Measurements from ENCODE around the gene DIP2B. TPM values are rescaled to one million over a fixed set of nuclear protein-coding genes. Genes with fewer than 3 reads are reported as not detected.
A peak's percentile ranks its signal among the peaks of the same experiment; 100 is the strongest.

Gene DIP2B
- total RNA-seq, 2 experiments from 2014 or later: 29.5 to 30.0 TPM

- peaks cover 27% of the 10 kb centered on the region for H3K4me1 ChIP-seq (ENCODE audit: insufficient read depth, low read length)
- Mint-ChIP-seq H3K4me1 (ENCODE audit: low read depth) (peaks cover 26% of the 10 kb centered on the region), H3K36me3 (ENCODE audit: low read depth) (peaks cover 31% of the 10 kb centered on the region), H3K4me3 (no peak overlapping the region), H3K9me3 (no peaks in the 10 kb centered on the region), H3K27ac (no peak overlapping the region), H3K27me3 (no peaks in the 10 kb centered on the region)
- intact Hi-C loops (cut with DNase I, micrococcal nuclease): no loop called here
- no peak overlapping the region for H3K27ac ChIP-seq (ENCODE audit: low read depth in 1 of 2, low read length in 2 of 2)
- ChIA-PET CTCF (interaction anchor here (2.5 kb wide), 1 partner anchor 32 kb away, joined by 11 read pairs; the partner anchor contains the start of gene DIP2B), POLR2A (interaction anchor here (1.1 kb wide), 1 partner anchor 17 kb away, joined by 3 read pairs; no protein-coding TSS in a partner anchor)
- TF ChIP-seq CTCF (IDR thresholded peaks at IDR 0.05): no peak
- H3K27me3 ChIP-seq (ENCODE audit: control insufficient read depth in 1 of 2, insufficient read depth in 2 of 2, low read length in 2 of 2): no peaks in the 10 kb centered on the region
- H3K4me3 ChIP-seq (ENCODE audit: low read length): no peak overlapping the region
- no peaks in the 10 kb centered on the region for H3K36me3 ChIP-seq (ENCODE audit: insufficient read depth, low read length)
- no peaks in the 10 kb centered on the region for H3K9me3 ChIP-seq (ENCODE audit: control insufficient read depth in 1 of 2, insufficient read depth in 1 of 2, low read length in 2 of 2)
- ATAC-seq (ENCODE audit: poor library complexity): no peak
- DNase-seq: no peak
Observed at GRCh38 chr12:50536831-50537537, 32.2 kb downstream of the DIP2B start.

DNA sequence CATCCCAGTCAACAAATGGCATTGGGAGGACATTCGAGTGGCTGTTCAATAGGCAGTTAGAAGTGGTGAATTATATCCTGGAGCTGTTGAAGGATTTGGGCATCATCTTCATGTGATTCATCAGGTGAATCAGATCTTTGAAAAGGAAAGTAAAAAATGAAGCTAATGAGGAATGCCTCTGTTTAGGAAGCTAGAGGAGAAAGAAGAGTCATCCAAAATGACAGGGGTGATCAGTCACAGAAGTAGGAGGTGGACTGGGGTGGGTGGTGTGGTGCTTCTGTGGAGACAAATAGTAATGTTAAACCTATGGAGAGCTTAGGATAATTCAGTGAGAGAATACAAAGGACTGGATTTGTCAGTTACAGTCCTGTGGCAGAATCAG lies 32.7 kb downstream of the DIP2B start:
- Histone ChIP-seq H3K27ac (ENCODE audit: low read depth in 1 of 2, low read length in 2 of 2) (no peak overlapping the region), H3K27me3 (ENCODE audit: control insufficient read depth in 1 of 2, insufficient read depth in 2 of 2, low read length in 2 of 2) (no peaks in the 10 kb centered on the region), H3K4me3 (ENCODE audit: low read length) (no peak overlapping the region), H3K36me3 (ENCODE audit: insufficient read depth, low read length) (no peaks in the 10 kb centered on the region), H3K4me1 (ENCODE audit: insufficient read depth, low read length) (peaks cover 21% of the 10 kb centered on the region), H3K9me3 (ENCODE audit: control insufficient read depth in 1 of 2, insufficient read depth in 1 of 2, low read length in 2 of 2) (no peaks in the 10 kb centered on the region)
- POLR2A ChIA-PET: interaction anchor here (1.2 kb wide), 1 partner anchor 33 kb away, joined by 3 read pairs; the partner anchor contains the start of gene DIP2B
- DNase-seq (peak in 1 of 14 experiments; percentile 35), ATAC-seq (ENCODE audit: poor library complexity) (no peak)
- intact Hi-C loops (cut with DNase I, micrococcal nuclease): no loop called here
- Mint-ChIP-seq H3K27ac (no peak overlapping the region), H3K4me3 (no peak overlapping the region), H3K9me3 (no peaks in the 10 kb centered on the region), H3K36me3 (ENCODE audit: low read depth) (peaks cover 34% of the 10 kb centered on the region), H3K4me1 (ENCODE audit: low read depth) (peaks cover 31% of the 10 kb centered on the region), H3K27me3 (no peaks in the 10 kb centered on the region)
- CTCF ChIA-PET: no interaction called here
- TF ChIP-seq CTCF (IDR thresholded peaks at IDR 0.05): no peak

DNA sequence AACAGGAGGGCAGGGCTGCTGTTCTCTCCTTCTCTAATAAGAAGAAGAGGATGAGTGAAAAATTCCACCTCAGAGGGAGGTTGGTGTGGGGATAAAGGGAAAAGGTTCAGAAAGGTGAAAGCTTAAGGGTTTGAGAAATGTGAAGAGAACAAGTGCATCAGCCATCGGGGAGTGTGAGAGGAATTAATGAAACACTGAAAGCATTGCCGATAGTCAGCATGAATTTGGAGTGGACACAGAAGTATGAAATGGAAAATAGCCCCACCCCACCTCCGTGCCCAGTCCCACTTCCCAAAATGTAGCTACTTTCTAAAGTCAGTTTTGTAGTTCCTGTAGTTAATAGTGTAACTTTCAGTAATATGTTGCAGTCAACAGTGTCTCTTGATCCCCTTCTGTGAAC lies 33.4 kb downstream of the DIP2B start:
- H3K4me1 Mint-ChIP-seq (ENCODE audit: low read depth): peaks cover 33% of the 10 kb centered on the region
- DNase-seq (no peak), ATAC-seq (ENCODE audit: poor library complexity) (no peak)
- intact Hi-C loops (cut with DNase I, micrococcal nuclease): no loop called here
- CTCF ChIA-PET: interaction anchor here (1.2 to 3.7 kb wide), 2 partner anchors 23 to 33 kb away, joined by 3 to 12 read pairs; partner anchors contain the start of gene DIP2B
- H3K27me3 ChIP-seq (ENCODE audit: control insufficient read depth in 1 of 2, insufficient read depth in 2 of 2, low read length in 2 of 2): no peaks in the 10 kb centered on the region
- TF ChIP-seq CTCF (IDR thresholded peaks at IDR 0.05): no peak
- H3K4me3 ChIP-seq (ENCODE audit: low read length): no peak overlapping the region
- H3K36me3 ChIP-seq (ENCODE audit: insufficient read depth, low read length): no peaks in the 10 kb centered on the region
- H3K9me3 ChIP-seq (ENCODE audit: control insufficient read depth in 1 of 2, insufficient read depth in 1 of 2, low read length in 2 of 2): no peaks in the 10 kb centered on the region
- no peaks in the 10 kb centered on the region for H3K27me3 Mint-ChIP-seq
- peaks cover 17% of the 10 kb centered on the region for H3K4me1 ChIP-seq (ENCODE audit: insufficient read depth, low read length)
- H3K27ac Mint-ChIP-seq: no peak overlapping the region
- no peak overlapping the region for H3K27ac ChIP-seq (ENCODE audit: low read depth in 1 of 2, low read length in 2 of 2)
- POLR2A ChIA-PET: interaction anchor here (1.2 kb wide), 1 partner anchor 33 kb away, joined by 3 read pairs; the partner anchor contains the start of gene DIP2B
- H3K36me3 Mint-ChIP-seq (ENCODE audit: low read depth): peaks cover 40% of the 10 kb centered on the region
- H3K4me3 Mint-ChIP-seq: no peak overlapping the region
- no peaks in the 10 kb centered on the region for H3K9me3 Mint-ChIP-seq

Data from CD4-positive, alpha-beta T cell (primary cell).